Measurements from ENCODE around the gene TMEM109.
A peak's percentile ranks its signal among the peaks of the same experiment; 100 is the strongest.

Gene TMEM109

GRCh38 chr11:60955571-60955970 is 41.6 kb downstream of the TMEM109 start:
- WGBS, 2 donors (ENCODE audit: extremely low coverage in 2 of 2, insufficient read length in 2 of 2, insufficient replicate concordance in 1 of 2) = no CpG with 5 or more reads among the region's 5 CpGs
- H3K4me3 ChIP-seq (ENCODE audit: low read length in 2 of 2) = no peak overlapping the region
- DNase-seq (ENCODE audit: low spot score) = no peak

GRCh38 chr11:60957188-60957587 is 43.2 kb downstream of the TMEM109 start:
- H3K23ac ChIP-seq (ENCODE audit: low read depth, low read length, poor library complexity) = peak overlapping the region; percentile 44
- H2AK5ac ChIP-seq (ENCODE audit: low read depth, low read length) = no peak overlapping the region
- no peaks in the 10 kb centered on the region for H3K9me3 ChIP-seq (replicated peaks in 1 of 2; ENCODE audit: control insufficient read depth in 2 of 2, insufficient read depth in 1 of 2, low read depth in 1 of 2, low read length in 2 of 2)
- H2AFZ ChIP-seq (ENCODE audit: low read length) = no peak overlapping the region
- H3K14ac ChIP-seq (ENCODE audit: low read length) = no peak overlapping the region
- H3K18ac ChIP-seq (ENCODE audit: low read length) = no peak overlapping the region
- peaks cover 3 to 4% of the 10 kb centered on the region in 2 donors for H3K4me1 ChIP-seq (ENCODE audit: control insufficient read depth in 2 of 2, insufficient read depth in 1 of 2, low read depth in 1 of 2, low read length in 2 of 2)
- H3K79me1 ChIP-seq (ENCODE audit: low read depth, low read length) = no peaks in the 10 kb centered on the region
- H4K8ac ChIP-seq (ENCODE audit: low read depth, low read length) = no peak overlapping the region
- no peak overlapping the region for H4K91ac ChIP-seq (ENCODE audit: low read depth, low read length, poor library complexity)
- no peak overlapping the region for H3K9ac ChIP-seq (ENCODE audit: low read depth, low read length, poor library complexity)
- no peak overlapping the region for H2BK120ac ChIP-seq (ENCODE audit: low read depth, low read length)
- no peak overlapping the region for H3K4me3 ChIP-seq (ENCODE audit: low read length in 2 of 2)
- no CpG with 5 or more reads among the region's 4 CpGs for WGBS, 2 donors (ENCODE audit: extremely low coverage in 2 of 2, insufficient read length in 2 of 2, insufficient replicate concordance in 1 of 2)
- no peak overlapping the region for H2BK15ac ChIP-seq (ENCODE audit: low read length)
- no peak overlapping the region for H2BK5ac ChIP-seq (ENCODE audit: low read length)
- H3K4me2 ChIP-seq (ENCODE audit: insufficient read depth, low read length, poor library complexity, severe bottlenecking) = no peak overlapping the region
- no peak overlapping the region for H3K27ac ChIP-seq (replicated peaks; ENCODE audit: low read length)
- peaks cover 0 to 12% (median 0%) of the 10 kb centered on the region in 3 experiments for H3K27me3 ChIP-seq (ENCODE audit: control insufficient read depth in 3 of 3, insufficient read depth in 3 of 3, low read depth in 1 of 3, low read length in 3 of 3)
- H3K4ac ChIP-seq (ENCODE audit: low read length) = no peak overlapping the region
- H2BK12ac ChIP-seq (ENCODE audit: low read length) = no peak overlapping the region
- no peak for DNase-seq (ENCODE audit: low spot score)
- no peaks in the 10 kb centered on the region for H3K36me3 ChIP-seq (replicated peaks in 1 of 2; ENCODE audit: control insufficient read depth in 2 of 2, insufficient read depth in 2 of 2, low read length in 2 of 2)

More at GRCh38 chr11:60955571-60955970, 41.6 kb downstream of the TMEM109 start:
- Histone ChIP-seq H3K23ac (ENCODE audit: low read depth, low read length, poor library complexity) (no peak overlapping the region), H3K14ac (ENCODE audit: low read length) (no peak overlapping the region), H2BK15ac (ENCODE audit: low read length) (no peak overlapping the region), H2BK5ac (ENCODE audit: low read length) (no peak overlapping the region), H2AFZ (ENCODE audit: low read length) (no peak overlapping the region), H3K27me3 (ENCODE audit: control insufficient read depth in 3 of 3, insufficient read depth in 3 of 3, low read depth in 1 of 3, low read length in 3 of 3) (peaks cover 3 to 12% (median 6%) of the 10 kb centered on the region in 3 experiments), H2BK12ac (ENCODE audit: low read length) (no peak overlapping the region), H3K4me2 (ENCODE audit: insufficient read depth, low read length, poor library complexity, severe bottlenecking) (no peak overlapping the region), H3K9ac (ENCODE audit: low read depth, low read length, poor library complexity) (no peak overlapping the region), H3K18ac (ENCODE audit: low read length) (peak overlapping the region; percentile 4), H3K27ac (replicated peaks; ENCODE audit: low read length) (no peak overlapping the region), H4K8ac (ENCODE audit: low read depth, low read length) (no peak overlapping the region), H2AK5ac (ENCODE audit: low read depth, low read length) (peak overlapping the region; percentile 80), H3K4ac (ENCODE audit: low read length) (no peak overlapping the region), H3K4me1 (ENCODE audit: control insufficient read depth in 2 of 2, insufficient read depth in 1 of 2, low read depth in 1 of 2, low read length in 2 of 2) (peaks cover 9 to 10% of the 10 kb centered on the region in 2 donors), H3K36me3 (replicated peaks in 1 of 2; ENCODE audit: control insufficient read depth in 2 of 2, insufficient read depth in 2 of 2, low read length in 2 of 2) (no peaks in the 10 kb centered on the region), H2BK120ac (ENCODE audit: low read depth, low read length) (no peak overlapping the region), H4K91ac (ENCODE audit: low read depth, low read length, poor library complexity) (no peak overlapping the region), H3K9me3 (replicated peaks in 1 of 2; ENCODE audit: control insufficient read depth in 2 of 2, insufficient read depth in 1 of 2, low read depth in 1 of 2, low read length in 2 of 2) (no peaks in the 10 kb centered on the region), H3K79me1 (ENCODE audit: low read depth, low read length) (peaks cover 2% of the 10 kb centered on the region)

- no peak overlapping the region for H2AFZ ChIP-seq (ENCODE audit: low read length)
- H3K18ac ChIP-seq (ENCODE audit: low read length) = no peak overlapping the region
- H3K79me1 ChIP-seq (ENCODE audit: low read depth, low read length) = no peaks in the 10 kb centered on the region
- no peak for DNase-seq (ENCODE audit: low spot score)
- H4K91ac ChIP-seq (ENCODE audit: low read depth, low read length, poor library complexity) = no peak overlapping the region
- no peak overlapping the region for H2BK12ac ChIP-seq (ENCODE audit: low read length)
- H3K4me3 ChIP-seq (ENCODE audit: low read length in 2 of 2) = no peak overlapping the region
- H3K9me3 ChIP-seq (replicated peaks in 1 of 2; ENCODE audit: control insufficient read depth in 2 of 2, insufficient read depth in 1 of 2, low read depth in 1 of 2, low read length in 2 of 2) = no peaks in the 10 kb centered on the region
- H3K36me3 ChIP-seq (replicated peaks in 1 of 2; ENCODE audit: control insufficient read depth in 2 of 2, insufficient read depth in 2 of 2, low read length in 2 of 2) = no peaks in the 10 kb centered on the region
- no CpG with 5 or more reads among the region's 6 CpGs for WGBS, 2 donors (ENCODE audit: extremely low coverage in 2 of 2, insufficient read length in 2 of 2, insufficient replicate concordance in 1 of 2)
- H2AK5ac ChIP-seq (ENCODE audit: low read depth, low read length) = no peak overlapping the region
- H3K27me3 ChIP-seq (ENCODE audit: control insufficient read depth in 3 of 3, insufficient read depth in 3 of 3, low read depth in 1 of 3, low read length in 3 of 3) = peaks cover 0 to 12% (median 0%) of the 10 kb centered on the region in 3 experiments
- H2BK5ac ChIP-seq (ENCODE audit: low read length) = no peak overlapping the region
- no peak overlapping the region for H3K4me2 ChIP-seq (ENCODE audit: insufficient read depth, low read length, poor library complexity, severe bottlenecking)
- no peak overlapping the region for H3K27ac ChIP-seq (replicated peaks; ENCODE audit: low read length)
- H2BK15ac ChIP-seq (ENCODE audit: low read length) = no peak overlapping the region
- no peak overlapping the region for H3K23ac ChIP-seq (ENCODE audit: low read depth, low read length, poor library complexity)
- no peak overlapping the region for H3K9ac ChIP-seq (ENCODE audit: low read depth, low read length, poor library complexity)
- no peak overlapping the region for H2BK120ac ChIP-seq (ENCODE audit: low read depth, low read length)
- H3K4me1 ChIP-seq (ENCODE audit: control insufficient read depth in 2 of 2, insufficient read depth in 1 of 2, low read depth in 1 of 2, low read length in 2 of 2) = no peaks in the 10 kb centered on the region
- no peak overlapping the region for H3K4ac ChIP-seq (ENCODE audit: low read length)
- no peak overlapping the region for H4K8ac ChIP-seq (ENCODE audit: low read depth, low read length)
- H3K14ac ChIP-seq (ENCODE audit: low read length) = no peak overlapping the region
These were observed 45.5 kb downstream of the TMEM109 start for GRCh38 chr11:60959431-60959830.

- Histone ChIP-seq H3K9ac (ENCODE audit: low read depth, low read length, poor library complexity) (no peak overlapping the region), H2BK15ac (ENCODE audit: low read length) (no peak overlapping the region), H3K36me3 (replicated peaks in 1 of 2; ENCODE audit: control insufficient read depth in 2 of 2, insufficient read depth in 2 of 2, low read length in 2 of 2) (no peaks in the 10 kb centered on the region), H2BK120ac (ENCODE audit: low read depth, low read length) (no peak overlapping the region), H3K4ac (ENCODE audit: low read length) (no peak overlapping the region), H4K91ac (ENCODE audit: low read depth, low read length, poor library complexity) (no peak overlapping the region), H3K14ac (ENCODE audit: low read length) (no peak overlapping the region), H3K23ac (ENCODE audit: low read depth, low read length, poor library complexity) (no peak overlapping the region), H3K4me3 (ENCODE audit: low read length in 2 of 2) (no peak overlapping the region), H3K9me3 (replicated peaks in 1 of 2; ENCODE audit: control insufficient read depth in 2 of 2, insufficient read depth in 1 of 2, low read depth in 1 of 2, low read length in 2 of 2) (no peaks in the 10 kb centered on the region), H3K27ac (replicated peaks; ENCODE audit: low read length) (no peak overlapping the region), H3K4me2 (ENCODE audit: insufficient read depth, low read length, poor library complexity, severe bottlenecking) (no peak overlapping the region), H2AK5ac (ENCODE audit: low read depth, low read length) (no peak overlapping the region), H3K79me1 (ENCODE audit: low read depth, low read length) (no peaks in the 10 kb centered on the region), H2AFZ (ENCODE audit: low read length) (no peak overlapping the region), H4K8ac (ENCODE audit: low read depth, low read length) (no peak overlapping the region), H2BK5ac (ENCODE audit: low read length) (no peak overlapping the region), H3K4me1 (ENCODE audit: control insufficient read depth in 2 of 2, insufficient read depth in 1 of 2, low read depth in 1 of 2, low read length in 2 of 2) (no peaks in the 10 kb centered on the region), H3K27me3 (ENCODE audit: control insufficient read depth in 3 of 3, insufficient read depth in 3 of 3, low read depth in 1 of 3, low read length in 3 of 3) (peaks cover 0 to 11% (median 0%) of the 10 kb centered on the region in 3 experiments), H2BK12ac (ENCODE audit: low read length) (no peak overlapping the region), H3K18ac (ENCODE audit: low read length) (no peak overlapping the region)
- DNase-seq (ENCODE audit: low spot score) = no peak
- no CpG with 5 or more reads among the region's 7 CpGs for WGBS, 2 donors (ENCODE audit: extremely low coverage in 2 of 2, insufficient read length in 2 of 2, insufficient replicate concordance in 1 of 2)
These were observed 46.4 kb downstream of the TMEM109 start for GRCh38 chr11:60960405-60960804.

All from neuronal stem cell (in vitro differentiated cells).